GM21737 (cell line): ENCODE measurements around the gene CRACR2A.

Experiments
- ATAC-seq: cut with Tn5 transposase; IDR thresholded peaks from one replicate; pipeline ENCODE4 v1.9.1; 2021; ENCODE audit warnings: mild to moderate bottlenecking, moderate library complexity; ENCODE audit not compliant: unreplicated experiment

CRACR2A gene

GRCh38 chr12:3624273-3624672 is 128.6 kb downstream of the CRACR2A start:
- ATAC-seq: no peak

GRCh38 chr12:3622822-3623690 is 129.9 kb downstream of the CRACR2A start:
- no peak for ATAC-seq

GRCh38 chr12:3622021-3622821 is 130.7 kb downstream of the CRACR2A start:
- ATAC-seq: no peak

- no peak for ATAC-seq
Measured at GRCh38 chr12:3620856-3621255, 132.1 kb downstream of the CRACR2A start.

GRCh38 chr12:3617565-3617964 is 135.3 kb downstream of the CRACR2A start:
- ATAC-seq: no peak

GRCh38 chr12:3615862-3616261 is 137.0 kb downstream of the CRACR2A start:
- ATAC-seq: no peak

- no peak for ATAC-seq
Measured at GRCh38 chr12:3614806-3615466, 138.0 kb downstream of the CRACR2A start.

- no peak for ATAC-seq
Measured at GRCh38 chr12:3613641-3614395, 139.1 kb downstream of the CRACR2A start.

GRCh38 chr12:3611860-3612703 is 140.8 kb downstream of the CRACR2A start:
- ATAC-seq: no peak

- no peak for ATAC-seq
Measured at GRCh38 chr12:3607821-3608220, 145.1 kb downstream of the CRACR2A start.

GRCh38 chr12:3607039-3607720 is 145.7 kb downstream of the CRACR2A start:
- no peak for ATAC-seq

- ATAC-seq: no peak
Measured at GRCh38 chr12:3606128-3606527, 146.8 kb downstream of the CRACR2A start.

GRCh38 chr12:3605692-3606091 is 147.2 kb downstream of the CRACR2A start:
- ATAC-seq: no peak

GRCh38 chr12:3604748-3605586 is 147.9 kb downstream of the CRACR2A start:
- no peak for ATAC-seq

- no peak for ATAC-seq
Measured at GRCh38 chr12:3604286-3604685, 148.6 kb downstream of the CRACR2A start.

GRCh38 chr12:3603576-3603975 is 149.3 kb downstream of the CRACR2A start:
- no peak for ATAC-seq

- ATAC-seq: no peak
Measured at GRCh38 chr12:3602488-3602887, 150.4 kb downstream of the CRACR2A start.

GRCh38 chr12:3601461-3602150 is 151.3 kb downstream of the CRACR2A start:
- no peak for ATAC-seq
